ENCODE results near the gene C10orf120.

The C10orf120 gene

DNA sequence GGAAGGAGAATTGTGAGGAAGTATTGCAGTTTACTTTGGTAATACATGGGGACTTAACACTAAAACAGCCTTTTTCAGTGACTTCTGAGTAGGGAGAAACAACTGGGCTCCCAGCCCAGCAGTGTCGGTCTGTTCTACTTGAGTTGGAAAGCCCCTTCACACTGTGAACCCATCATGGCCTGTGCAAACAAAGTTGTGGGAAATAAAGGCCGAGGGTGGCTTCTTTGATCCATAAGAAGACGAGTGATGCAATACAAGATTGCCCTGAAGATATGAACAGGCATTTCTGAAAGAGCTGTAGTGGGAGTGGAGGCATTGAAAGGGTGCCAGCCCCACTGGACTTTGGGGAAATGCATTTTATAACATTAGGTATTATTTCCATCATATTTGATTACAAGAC lies 28.3 kb downstream of the C10orf120 start:
- H3K4me1 ChIP-seq (ENCODE audit: insufficient read depth, low read length, poor library complexity, severe bottlenecking): no peaks in the 10 kb centered on the region
- H3K9ac ChIP-seq (ENCODE audit: low read depth, low read length, poor library complexity, severe bottlenecking): no peak overlapping the region

DNA sequence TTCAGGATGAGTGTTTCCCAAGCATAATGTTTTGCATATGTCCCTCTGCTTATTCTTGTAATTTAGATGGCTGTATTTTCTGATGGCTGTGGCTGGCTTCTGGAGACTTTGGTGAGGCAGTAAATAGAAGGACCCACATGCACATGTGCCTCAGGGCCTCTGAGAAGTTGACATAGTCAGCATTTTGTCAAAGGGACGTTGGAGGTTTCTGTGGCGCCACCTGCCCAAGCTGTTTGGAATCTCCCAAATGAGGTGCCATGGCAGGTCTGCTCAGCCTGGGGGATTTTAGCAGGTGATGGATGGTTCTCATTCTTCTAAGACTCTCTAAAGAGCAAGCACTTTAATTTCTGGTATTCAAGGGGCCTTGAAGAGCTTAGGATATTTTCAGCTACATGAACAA lies 29.8 kb downstream of the C10orf120 start:
- Histone ChIP-seq H3K27me3 (ENCODE audit: insufficient read depth, low read length, poor library complexity, severe bottlenecking) (no peaks in the 10 kb centered on the region), H3K79me2 (ENCODE audit: insufficient read depth, low read length) (no peaks in the 10 kb centered on the region)
- TF ChIP-seq CTCF (conservative IDR thresholded peaks at IDR 0.05; ENCODE audit: low read length): no peak
- no peak for TF ChIP-seq EZH2phosphoT487 (IDR thresholded peaks at IDR 0.05; ENCODE audit: borderline replicate concordance)

More for the DNA sequence above, 28.3 kb downstream of the C10orf120 start:
- Histone ChIP-seq H3K9me2 (replicated peaks; ENCODE audit: low read depth, low read length) (no peaks in the 10 kb centered on the region), H3K4me3 (ENCODE audit: low read length, poor library complexity, severe bottlenecking) (no peak overlapping the region), H3K27me3 (ENCODE audit: insufficient read depth, low read length, poor library complexity, severe bottlenecking) (no peaks in the 10 kb centered on the region), H3F3A (ENCODE audit: low read depth) (no peaks in the 10 kb centered on the region), H3K79me2 (ENCODE audit: insufficient read depth, low read length) (no peaks in the 10 kb centered on the region), H3K36me3 (ENCODE audit: insufficient read depth, low read length) (no peaks in the 10 kb centered on the region), H2AFZ (ENCODE audit: low read length) (no peak overlapping the region), H3K9me3 (ENCODE audit: insufficient read depth, low read depth, low read length) (no peaks in the 10 kb centered on the region), H3K4me2 (ENCODE audit: low read depth, low read length, poor library complexity, severe bottlenecking) (no peak overlapping the region), H4K20me1 (ENCODE audit: insufficient read depth, low read length, poor library complexity, severe bottlenecking) (no peaks in the 10 kb centered on the region)
- TF ChIP-seq CTCF (conservative IDR thresholded peaks at IDR 0.05; ENCODE audit: low read length): no peak
- no peak for TF ChIP-seq EZH2phosphoT487 (IDR thresholded peaks at IDR 0.05; ENCODE audit: borderline replicate concordance)

GRCh38 chr10:122669045-122669444 lies 30.6 kb downstream of the C10orf120 start:
- Histone ChIP-seq H3F3A (ENCODE audit: low read depth) (no peaks in the 10 kb centered on the region), H3K27me3 (ENCODE audit: insufficient read depth, low read length, poor library complexity, severe bottlenecking) (no peaks in the 10 kb centered on the region), H3K9me2 (replicated peaks; ENCODE audit: low read depth, low read length) (no peaks in the 10 kb centered on the region), H2AFZ (ENCODE audit: low read length) (no peak overlapping the region), H3K79me2 (ENCODE audit: insufficient read depth, low read length) (no peaks in the 10 kb centered on the region), H3K36me3 (ENCODE audit: insufficient read depth, low read length) (no peaks in the 10 kb centered on the region), H3K4me1 (ENCODE audit: insufficient read depth, low read length, poor library complexity, severe bottlenecking) (no peaks in the 10 kb centered on the region), H3K4me2 (ENCODE audit: low read depth, low read length, poor library complexity, severe bottlenecking) (no peak overlapping the region), H3K9me3 (ENCODE audit: insufficient read depth, low read depth, low read length) (no peaks in the 10 kb centered on the region), H3K4me3 (ENCODE audit: low read length, poor library complexity, severe bottlenecking) (no peak overlapping the region), H3K9ac (ENCODE audit: low read depth, low read length, poor library complexity, severe bottlenecking) (no peak overlapping the region), H4K20me1 (ENCODE audit: insufficient read depth, low read length, poor library complexity, severe bottlenecking) (no peaks in the 10 kb centered on the region)
- no peak for TF ChIP-seq EZH2phosphoT487 (IDR thresholded peaks at IDR 0.05; ENCODE audit: borderline replicate concordance)
- no peak for TF ChIP-seq CTCF (conservative IDR thresholded peaks at IDR 0.05; ENCODE audit: low read length)

More for the DNA sequence above, 29.8 kb downstream of the C10orf120 start:
- Histone ChIP-seq H3K9ac (ENCODE audit: low read depth, low read length, poor library complexity, severe bottlenecking) (no peak overlapping the region), H3K4me3 (ENCODE audit: low read length, poor library complexity, severe bottlenecking) (no peak overlapping the region), H3K4me1 (ENCODE audit: insufficient read depth, low read length, poor library complexity, severe bottlenecking) (no peaks in the 10 kb centered on the region), H3K4me2 (ENCODE audit: low read depth, low read length, poor library complexity, severe bottlenecking) (no peak overlapping the region), H4K20me1 (ENCODE audit: insufficient read depth, low read length, poor library complexity, severe bottlenecking) (no peaks in the 10 kb centered on the region), H3F3A (ENCODE audit: low read depth) (no peaks in the 10 kb centered on the region), H3K9me3 (ENCODE audit: insufficient read depth, low read depth, low read length) (no peaks in the 10 kb centered on the region), H2AFZ (ENCODE audit: low read length) (no peak overlapping the region), H3K36me3 (ENCODE audit: insufficient read depth, low read length) (no peaks in the 10 kb centered on the region), H3K9me2 (replicated peaks; ENCODE audit: low read depth, low read length) (no peaks in the 10 kb centered on the region)
